ENCODE measurements around the gene HERC6.
"Not testable (repeated sequence)": the region's sequence is repeated elsewhere in the genome, so short reads cannot be mapped to it uniquely, and the experiment has no call there.

HERC6 gene

DNA sequence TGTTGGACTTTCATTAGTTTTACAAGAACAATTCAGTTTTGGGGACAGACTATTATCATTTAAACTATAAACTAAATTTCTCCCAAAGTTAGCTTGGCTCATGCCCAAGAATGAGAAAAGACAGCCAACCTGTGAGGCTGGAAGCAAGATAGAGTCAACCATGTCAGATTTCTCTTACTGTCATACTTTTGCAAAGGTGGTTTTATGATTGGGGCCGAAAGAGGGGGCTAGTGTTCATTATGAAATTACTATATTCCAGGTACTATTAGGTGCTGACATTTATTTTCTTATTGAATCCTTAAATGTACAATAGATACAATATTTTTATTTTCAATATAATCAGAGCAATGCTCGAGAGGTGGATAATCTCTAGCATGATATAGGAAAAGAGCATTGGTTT lies 30.6 kb downstream of the HERC6 start:
- H3K36me3 ChIP-seq (ENCODE audit: control insufficient read depth, insufficient read depth, low read length) = no peaks in the 10 kb centered on the region
- H3K4me3 ChIP-seq (ENCODE audit: low read length) = no peak overlapping the region
- H3K4me1 ChIP-seq (ENCODE audit: control insufficient read depth, insufficient read depth, low read length) = no peaks in the 10 kb centered on the region
- H3K27ac ChIP-seq (ENCODE audit: low read depth, low read length) = no peak overlapping the region
- no peak overlapping the region for H3K9ac ChIP-seq (ENCODE audit: low read length)
- H3K27me3 ChIP-seq (ENCODE audit: control insufficient read depth, insufficient read depth, low read length) = no peaks in the 10 kb centered on the region

DNA sequence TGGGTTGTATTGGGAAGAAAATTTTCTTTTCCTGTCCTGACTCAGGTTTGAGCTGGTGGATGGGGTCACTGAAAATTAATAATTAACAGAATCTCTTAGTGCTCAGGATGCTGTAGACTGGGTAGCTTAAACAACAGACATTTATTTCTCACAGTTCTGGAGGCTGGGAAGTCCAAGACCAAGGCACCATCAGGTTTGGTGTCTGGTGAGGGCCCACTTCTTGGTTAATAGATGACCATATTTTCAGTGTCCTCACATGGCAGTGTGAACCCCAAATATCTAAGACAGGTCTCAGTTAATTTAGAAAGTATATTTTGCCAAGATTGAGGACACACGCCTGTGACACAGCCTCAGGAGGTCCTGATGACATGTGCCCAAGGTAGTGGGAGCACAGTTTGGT lies 31.1 kb downstream of the HERC6 start:
- no peaks in the 10 kb centered on the region for H3K36me3 ChIP-seq (ENCODE audit: control insufficient read depth, insufficient read depth, low read length)
- no peaks in the 10 kb centered on the region for H3K4me1 ChIP-seq (ENCODE audit: control insufficient read depth, insufficient read depth, low read length)
- no peak overlapping the region for H3K4me3 ChIP-seq (ENCODE audit: low read length)
- H3K9ac ChIP-seq (ENCODE audit: low read length) = no peak overlapping the region
- no peaks in the 10 kb centered on the region for H3K27me3 ChIP-seq (ENCODE audit: control insufficient read depth, insufficient read depth, low read length)
- no peak overlapping the region for H3K27ac ChIP-seq (ENCODE audit: low read depth, low read length)

- no peak overlapping the region for H3K4me3 ChIP-seq (ENCODE audit: low read length)
- no peaks in the 10 kb centered on the region for H3K4me1 ChIP-seq (ENCODE audit: control insufficient read depth, insufficient read depth, low read length)
- no peak overlapping the region for H3K27ac ChIP-seq (ENCODE audit: low read depth, low read length)
- H3K9ac ChIP-seq (ENCODE audit: low read length) = no peak overlapping the region
- no peaks in the 10 kb centered on the region for H3K36me3 ChIP-seq (ENCODE audit: control insufficient read depth, insufficient read depth, low read length)
- H3K27me3 ChIP-seq (ENCODE audit: control insufficient read depth, insufficient read depth, low read length) = no peaks in the 10 kb centered on the region
Measured at GRCh38 chr4:88411491-88412096, 32.9 kb downstream of the HERC6 start.

DNA sequence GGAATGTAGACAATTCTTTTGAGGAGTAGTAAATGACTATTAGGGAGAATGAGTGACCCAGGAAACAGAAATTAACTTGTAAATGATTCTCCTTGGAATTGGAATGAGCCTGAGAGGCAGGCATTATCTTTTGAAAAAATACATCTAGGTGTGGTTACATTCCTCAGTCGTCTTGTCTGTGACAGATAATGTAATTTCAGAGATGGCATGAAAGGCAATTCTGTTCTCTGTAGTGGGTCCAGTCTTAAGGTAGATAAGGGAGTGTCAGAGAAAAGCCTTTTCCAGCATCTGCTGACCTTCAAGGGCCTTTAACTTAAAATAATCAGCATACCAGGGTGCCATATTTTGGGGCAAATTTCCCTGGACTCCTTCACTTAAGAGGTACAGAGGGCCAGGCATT lies 35.1 kb downstream of the HERC6 start:
- no peak overlapping the region for H3K4me3 ChIP-seq (ENCODE audit: low read length)
- no peak overlapping the region for H3K9ac ChIP-seq (ENCODE audit: low read length)
- H3K27me3 ChIP-seq (ENCODE audit: control insufficient read depth, insufficient read depth, low read length) = no peaks in the 10 kb centered on the region
- no peak overlapping the region for H3K27ac ChIP-seq (ENCODE audit: low read depth, low read length)
- no peaks in the 10 kb centered on the region for H3K36me3 ChIP-seq (ENCODE audit: control insufficient read depth, insufficient read depth, low read length)
- no peaks in the 10 kb centered on the region for H3K4me1 ChIP-seq (ENCODE audit: control insufficient read depth, insufficient read depth, low read length)

GRCh38 chr4:88414755-88415154 lies 36.1 kb downstream of the HERC6 start:
- no peaks in the 10 kb centered on the region for H3K36me3 ChIP-seq (ENCODE audit: control insufficient read depth, insufficient read depth, low read length)

DNA sequence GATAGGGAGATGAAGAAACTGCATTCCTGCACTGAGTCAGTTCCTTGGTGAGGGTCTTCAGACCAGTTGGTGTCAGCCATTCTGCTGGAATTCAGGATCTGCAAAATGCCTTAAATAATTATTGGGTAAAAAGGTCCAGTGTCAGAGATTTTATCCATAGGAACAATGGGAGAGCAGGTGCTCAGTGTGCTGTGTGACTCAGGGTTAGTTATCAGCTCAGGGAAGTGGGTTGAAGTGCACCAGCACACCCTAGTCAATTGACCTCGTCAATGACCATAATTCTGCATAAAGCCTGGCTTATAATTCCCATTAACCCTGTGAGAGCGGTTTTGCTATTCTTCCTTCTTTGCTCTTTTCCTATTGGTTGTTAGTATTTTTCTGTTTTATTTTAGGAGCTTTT lies 37.3 kb downstream of the HERC6 start:
- no peaks in the 10 kb centered on the region for H3K4me1 ChIP-seq (ENCODE audit: control insufficient read depth, insufficient read depth, low read length)
- no peak overlapping the region for H3K27ac ChIP-seq (ENCODE audit: low read depth, low read length)
- no peaks in the 10 kb centered on the region for H3K36me3 ChIP-seq (ENCODE audit: control insufficient read depth, insufficient read depth, low read length)
- no peak overlapping the region for H3K4me3 ChIP-seq (ENCODE audit: low read length)
- H3K9ac ChIP-seq (ENCODE audit: low read length) = no peak overlapping the region
- no peaks in the 10 kb centered on the region for H3K27me3 ChIP-seq (ENCODE audit: control insufficient read depth, insufficient read depth, low read length)

More at GRCh38 chr4:88414755-88415154, 36.1 kb downstream of the HERC6 start:
- Histone ChIP-seq H3K27me3 (ENCODE audit: control insufficient read depth, insufficient read depth, low read length) (no peaks in the 10 kb centered on the region), H3K9ac (ENCODE audit: low read length) (no peak overlapping the region), H3K4me1 (ENCODE audit: control insufficient read depth, insufficient read depth, low read length) (no peaks in the 10 kb centered on the region), H3K4me3 (ENCODE audit: low read length) (no peak overlapping the region), H3K27ac (ENCODE audit: low read depth, low read length) (no peak overlapping the region)

DNA sequence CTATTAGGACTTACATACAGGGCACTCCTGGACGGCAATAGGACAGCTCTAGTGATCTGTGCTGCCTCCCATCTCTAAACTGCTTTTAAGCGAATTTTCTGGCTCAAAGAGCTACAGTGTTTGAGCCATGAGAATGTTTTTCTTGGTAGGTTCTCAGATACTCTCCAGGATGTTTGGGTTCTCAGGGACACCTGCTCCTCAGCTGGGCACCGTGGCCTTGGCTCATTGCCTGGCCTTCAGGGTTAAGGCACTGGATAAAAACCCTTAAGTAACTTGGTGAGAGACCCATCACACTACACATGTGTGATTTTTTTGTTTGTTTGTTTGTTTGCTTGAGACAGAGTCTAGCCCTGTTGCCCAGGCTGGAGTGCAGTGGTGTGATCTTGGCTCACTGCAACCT lies 39.8 kb downstream of the HERC6 start:
- H3K36me3 ChIP-seq (ENCODE audit: control insufficient read depth, insufficient read depth, low read length) = no peaks in the 10 kb centered on the region
- no peak overlapping the region for H3K9ac ChIP-seq (ENCODE audit: low read length)
- no peaks in the 10 kb centered on the region for H3K4me1 ChIP-seq (ENCODE audit: control insufficient read depth, insufficient read depth, low read length)
- no peaks in the 10 kb centered on the region for H3K27me3 ChIP-seq (ENCODE audit: control insufficient read depth, insufficient read depth, low read length)
- no peak overlapping the region for H3K27ac ChIP-seq (ENCODE audit: low read depth, low read length)
- H3K4me3 ChIP-seq (ENCODE audit: low read length) = no peak overlapping the region

- Histone ChIP-seq H3K4me1 (ENCODE audit: control insufficient read depth, insufficient read depth, low read length) (no peaks in the 10 kb centered on the region), H3K4me3 (ENCODE audit: low read length) (no peak overlapping the region), H3K27me3 (ENCODE audit: control insufficient read depth, insufficient read depth, low read length) (no peaks in the 10 kb centered on the region), H3K36me3 (ENCODE audit: control insufficient read depth, insufficient read depth, low read length) (no peaks in the 10 kb centered on the region), H3K9ac (ENCODE audit: low read length) (no peak overlapping the region), H3K27ac (ENCODE audit: low read depth, low read length) (no peak overlapping the region)
Measured at GRCh38 chr4:88419874-88420273, 41.2 kb downstream of the HERC6 start.

- H3K27ac ChIP-seq (ENCODE audit: low read depth, low read length) = no peak overlapping the region
- no peaks in the 10 kb centered on the region for H3K36me3 ChIP-seq (ENCODE audit: control insufficient read depth, insufficient read depth, low read length)
- no peak overlapping the region for H3K4me3 ChIP-seq (ENCODE audit: low read length)
- no peaks in the 10 kb centered on the region for H3K4me1 ChIP-seq (ENCODE audit: control insufficient read depth, insufficient read depth, low read length)
- H3K9ac ChIP-seq (ENCODE audit: low read length) = no peak overlapping the region
- H3K27me3 ChIP-seq (ENCODE audit: control insufficient read depth, insufficient read depth, low read length) = no peaks in the 10 kb centered on the region
Measured at GRCh38 chr4:88420844-88421243, 42.2 kb downstream of the HERC6 start.

GRCh38 chr4:88422403-88422802 lies 43.8 kb downstream of the HERC6 start:
- Histone ChIP-seq H3K27me3 (ENCODE audit: control insufficient read depth, insufficient read depth, low read length) (no peaks in the 10 kb centered on the region), H3K4me1 (ENCODE audit: control insufficient read depth, insufficient read depth, low read length) (no peaks in the 10 kb centered on the region), H3K27ac (ENCODE audit: low read depth, low read length) (no peak overlapping the region), H3K36me3 (ENCODE audit: control insufficient read depth, insufficient read depth, low read length) (no peaks in the 10 kb centered on the region), H3K4me3 (ENCODE audit: low read length) (no peak overlapping the region), H3K9ac (ENCODE audit: low read length) (no peak overlapping the region)

DNA sequence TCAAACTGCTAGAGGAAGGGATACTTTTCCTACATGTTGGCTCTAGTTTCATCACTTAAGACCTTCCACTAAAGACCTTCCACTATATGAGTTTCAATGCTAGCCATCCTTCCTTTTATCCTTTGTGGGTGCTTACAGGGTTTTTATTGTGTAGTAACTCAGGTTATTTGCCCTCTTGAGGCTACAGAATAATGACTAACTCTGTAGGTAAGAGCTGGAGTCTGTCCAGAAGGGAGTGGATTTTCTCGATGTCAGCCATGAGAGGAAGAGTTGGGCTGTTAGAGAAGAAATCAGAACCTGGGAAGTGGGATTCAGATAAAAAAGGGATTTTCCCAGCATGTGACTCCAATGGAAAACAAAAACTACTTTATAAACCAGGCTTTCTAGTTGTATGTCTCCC lies 50.7 kb downstream of the HERC6 start:
- H3K27me3 ChIP-seq (ENCODE audit: control insufficient read depth, insufficient read depth, low read length) = no peaks in the 10 kb centered on the region
- H3K4me1 ChIP-seq (ENCODE audit: control insufficient read depth, insufficient read depth, low read length) = no peaks in the 10 kb centered on the region
- H3K9ac ChIP-seq (ENCODE audit: low read length) = no peak overlapping the region
- no peak overlapping the region for H3K27ac ChIP-seq (ENCODE audit: low read depth, low read length)
- H3K4me3 ChIP-seq (ENCODE audit: low read length) = no peak overlapping the region
- no peaks in the 10 kb centered on the region for H3K36me3 ChIP-seq (ENCODE audit: control insufficient read depth, insufficient read depth, low read length)

DNA sequence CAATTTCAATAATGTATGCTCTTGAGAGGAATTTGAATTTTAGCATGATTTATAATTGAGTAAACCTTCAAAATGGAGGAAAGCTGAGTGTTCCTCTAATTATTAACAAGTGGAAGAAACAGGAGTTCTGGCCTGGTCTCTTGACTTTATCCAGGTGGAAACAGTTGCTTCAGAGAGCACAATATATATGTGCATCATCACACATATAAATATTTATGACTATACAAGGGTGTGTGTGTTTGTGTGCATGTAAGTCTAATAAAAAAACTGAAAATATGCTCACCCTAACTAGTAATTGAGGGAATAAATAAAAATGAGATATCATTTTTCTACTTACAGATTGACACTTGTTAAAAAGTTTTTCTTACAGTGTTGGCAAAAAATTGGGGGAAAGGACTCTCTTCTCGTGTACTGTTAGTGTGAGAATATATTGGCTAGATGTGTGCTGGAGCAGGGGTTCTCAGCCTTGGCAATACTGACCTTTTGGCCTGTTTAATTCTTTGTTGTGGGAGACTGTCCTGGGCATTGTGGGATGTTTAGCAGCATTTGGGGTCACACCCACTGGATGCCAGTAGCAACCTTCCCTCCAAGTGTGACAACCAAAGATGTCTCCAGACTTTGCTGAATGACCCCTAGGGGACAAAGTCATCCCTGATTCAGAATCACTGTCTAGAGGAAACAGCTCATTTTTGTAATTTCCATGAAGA lies 57.5 kb downstream of the HERC6 start:
- no peak overlapping the region for H3K4me3 ChIP-seq (ENCODE audit: low read length)
- H3K36me3 ChIP-seq (ENCODE audit: control insufficient read depth, insufficient read depth, low read length) = peaks cover 2% of the 10 kb centered on the region

GRCh38 chr4:88437873-88438272 lies 59.2 kb downstream of the HERC6 start:
- H3K36me3 ChIP-seq (ENCODE audit: control insufficient read depth, insufficient read depth, low read length); H3K4me3 ChIP-seq (ENCODE audit: low read length); H3K27ac ChIP-seq (ENCODE audit: low read depth, low read length): not testable (repeated sequence)

More for the DNA sequence above, 57.5 kb downstream of the HERC6 start:
- Histone ChIP-seq H3K9ac (ENCODE audit: low read length) (no peak overlapping the region), H3K4me1 (ENCODE audit: control insufficient read depth, insufficient read depth, low read length) (no peaks in the 10 kb centered on the region), H3K27ac (ENCODE audit: low read depth, low read length) (no peak overlapping the region), H3K27me3 (ENCODE audit: control insufficient read depth, insufficient read depth, low read length) (no peaks in the 10 kb centered on the region)

More at GRCh38 chr4:88437873-88438272, 59.2 kb downstream of the HERC6 start:
- not testable (repeated sequence) for H3K9ac ChIP-seq (ENCODE audit: low read length); H3K4me1 ChIP-seq (ENCODE audit: control insufficient read depth, insufficient read depth, low read length); H3K27me3 ChIP-seq (ENCODE audit: control insufficient read depth, insufficient read depth, low read length)
